ENCODE data around the gene JUND.
A peak's percentile ranks its signal among the peaks of the same experiment; 100 is the strongest.

Gene JUND

DNA sequence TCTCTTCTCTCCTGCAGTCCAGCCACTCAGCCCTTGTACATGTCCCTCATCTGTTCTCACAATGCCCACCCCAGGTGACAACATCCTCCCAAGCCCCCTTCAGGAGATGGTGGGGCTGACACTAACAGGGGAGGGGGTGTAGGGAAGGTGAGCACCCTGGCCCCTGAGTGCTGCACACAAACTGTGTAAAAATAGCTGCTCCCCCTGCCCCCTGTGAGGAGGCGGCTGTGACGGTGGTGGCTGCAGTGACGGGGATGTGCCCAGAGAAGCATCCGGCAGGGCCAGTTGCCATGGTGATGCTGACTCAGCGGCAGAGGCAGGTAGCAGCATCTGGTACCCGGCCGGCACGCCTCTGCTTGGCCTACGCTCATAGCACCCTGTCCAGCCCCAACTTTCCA lies 13.0 kb upstream of the JUND start:
- no peaks in the 10 kb centered on the region for H3K36me3 ChIP-seq (ENCODE audit: control insufficient read depth, insufficient read depth, low read length)
- peak; percentile 57 for DNase-seq
- no peak overlapping the region for H4K8ac ChIP-seq (ENCODE audit: low read depth, low read length)
- H3K27ac ChIP-seq (ENCODE audit: low read depth, low read length): no peak overlapping the region
- H3K18ac ChIP-seq (ENCODE audit: low read length): no peak overlapping the region
- H3K4me3 ChIP-seq (ENCODE audit: low read length): no peak overlapping the region
- H3K4ac ChIP-seq (ENCODE audit: low read depth, low read length): no peak overlapping the region
- H3K9ac ChIP-seq (ENCODE audit: low read length): no peak overlapping the region
- WGBS (ENCODE audit: extremely low coverage, insufficient coverage, low lambda C conversion rate): no CpG with 5 or more reads among the region's 9 CpGs
- H3K79me1 ChIP-seq (ENCODE audit: low read length): no peaks in the 10 kb centered on the region
- H3K56ac ChIP-seq (ENCODE audit: low read length): peak overlapping the region; percentile 57
- no peak overlapping the region for H3K4me2 ChIP-seq (ENCODE audit: low read length)
- H3K27me3 ChIP-seq (ENCODE audit: insufficient read depth, low read length, poor library complexity): no peaks in the 10 kb centered on the region
- no peak overlapping the region for H2BK5ac ChIP-seq (ENCODE audit: low read length)
- H4K5ac ChIP-seq (ENCODE audit: low read length): no peak overlapping the region
- no peaks in the 10 kb centered on the region for H3K79me2 ChIP-seq (ENCODE audit: control insufficient read depth, insufficient read depth, low read length)
- H2AK5ac ChIP-seq (ENCODE audit: low read length): peak overlapping the region; percentile 48
- no peak overlapping the region for H3K23ac ChIP-seq (ENCODE audit: low read length)
- H3K4me1 ChIP-seq (ENCODE audit: control insufficient read depth, low read depth, low read length): peaks cover 5% of the 10 kb centered on the region
- no peak overlapping the region for H2BK15ac ChIP-seq (replicated peaks; ENCODE audit: low read depth)
- no peak overlapping the region for H2BK120ac ChIP-seq (ENCODE audit: low read depth, low read length)

DNA sequence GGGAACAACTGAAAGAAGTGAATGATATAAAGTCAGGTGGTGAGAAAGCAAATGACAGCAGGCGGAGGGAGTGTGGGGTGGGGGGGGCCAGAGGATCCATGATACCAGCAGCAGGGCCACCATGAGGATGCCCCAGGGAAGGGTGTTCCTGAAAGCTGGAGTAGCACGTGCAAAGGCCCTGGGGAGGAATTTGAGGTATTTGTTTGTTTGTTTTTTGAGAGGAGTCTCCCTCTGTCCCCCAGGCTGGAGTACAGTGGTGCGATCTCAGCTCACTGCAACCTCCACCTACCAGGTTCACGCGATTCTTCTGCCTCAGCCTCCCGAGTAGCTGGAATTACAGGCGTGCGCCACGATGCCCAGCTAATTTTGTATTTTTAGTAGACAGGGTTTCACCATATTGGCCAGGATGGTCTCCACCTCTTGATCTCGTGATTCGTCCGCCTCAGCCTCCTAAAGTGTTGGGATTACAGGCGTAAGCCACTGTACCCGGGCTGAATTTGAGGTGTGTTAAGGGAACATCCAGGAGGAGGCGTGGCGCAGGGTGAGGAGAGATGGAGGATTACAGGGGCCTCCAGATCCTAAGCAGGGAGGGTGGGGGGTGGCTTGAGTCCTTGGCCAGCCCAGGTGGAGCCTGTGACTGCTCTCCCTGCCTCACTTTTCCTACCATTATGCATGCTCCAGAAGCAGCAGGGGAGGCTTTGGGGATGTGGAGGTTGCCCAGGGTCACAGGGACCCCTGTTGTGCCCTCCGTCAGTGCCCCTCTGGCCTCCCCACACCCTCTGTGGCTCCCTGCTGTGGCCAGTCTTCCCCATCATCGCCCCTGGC lies 12.4 kb upstream of the JUND start:
- Histone ChIP-seq H2AK5ac (ENCODE audit: low read length) (peak overlapping the region; percentile 48), H3K79me1 (ENCODE audit: low read length) (no peaks in the 10 kb centered on the region), H2BK120ac (ENCODE audit: low read depth, low read length) (no peak overlapping the region), H2BK5ac (ENCODE audit: low read length) (peak overlapping the region; percentile 4), H3K79me2 (ENCODE audit: control insufficient read depth, insufficient read depth, low read length) (no peaks in the 10 kb centered on the region), H3K23ac (ENCODE audit: low read length) (no peak overlapping the region), H3K18ac (ENCODE audit: low read length) (peak overlapping the region; percentile 42), H2BK15ac (replicated peaks; ENCODE audit: low read depth) (no peak overlapping the region), H3K4me1 (ENCODE audit: control insufficient read depth, low read depth, low read length) (peaks cover 5% of the 10 kb centered on the region), H3K4me2 (ENCODE audit: low read length) (no peak overlapping the region), H3K4me3 (ENCODE audit: low read length) (no peak overlapping the region), H4K8ac (ENCODE audit: low read depth, low read length) (no peak overlapping the region), H4K5ac (ENCODE audit: low read length) (no peak overlapping the region), H3K36me3 (ENCODE audit: control insufficient read depth, insufficient read depth, low read length) (no peaks in the 10 kb centered on the region), H3K9ac (ENCODE audit: low read length) (peak overlapping the region; percentile 58), H3K27ac (ENCODE audit: low read depth, low read length) (peak overlapping the region; percentile 90), H3K4ac (ENCODE audit: low read depth, low read length) (no peak overlapping the region), H3K27me3 (ENCODE audit: insufficient read depth, low read length, poor library complexity) (no peaks in the 10 kb centered on the region), H3K56ac (ENCODE audit: low read length) (peak overlapping the region; percentile 57)
- peak; percentile 42 for DNase-seq
- WGBS (ENCODE audit: extremely low coverage, insufficient coverage, low lambda C conversion rate): no CpG with 5 or more reads among the region's 18 CpGs

DNA sequence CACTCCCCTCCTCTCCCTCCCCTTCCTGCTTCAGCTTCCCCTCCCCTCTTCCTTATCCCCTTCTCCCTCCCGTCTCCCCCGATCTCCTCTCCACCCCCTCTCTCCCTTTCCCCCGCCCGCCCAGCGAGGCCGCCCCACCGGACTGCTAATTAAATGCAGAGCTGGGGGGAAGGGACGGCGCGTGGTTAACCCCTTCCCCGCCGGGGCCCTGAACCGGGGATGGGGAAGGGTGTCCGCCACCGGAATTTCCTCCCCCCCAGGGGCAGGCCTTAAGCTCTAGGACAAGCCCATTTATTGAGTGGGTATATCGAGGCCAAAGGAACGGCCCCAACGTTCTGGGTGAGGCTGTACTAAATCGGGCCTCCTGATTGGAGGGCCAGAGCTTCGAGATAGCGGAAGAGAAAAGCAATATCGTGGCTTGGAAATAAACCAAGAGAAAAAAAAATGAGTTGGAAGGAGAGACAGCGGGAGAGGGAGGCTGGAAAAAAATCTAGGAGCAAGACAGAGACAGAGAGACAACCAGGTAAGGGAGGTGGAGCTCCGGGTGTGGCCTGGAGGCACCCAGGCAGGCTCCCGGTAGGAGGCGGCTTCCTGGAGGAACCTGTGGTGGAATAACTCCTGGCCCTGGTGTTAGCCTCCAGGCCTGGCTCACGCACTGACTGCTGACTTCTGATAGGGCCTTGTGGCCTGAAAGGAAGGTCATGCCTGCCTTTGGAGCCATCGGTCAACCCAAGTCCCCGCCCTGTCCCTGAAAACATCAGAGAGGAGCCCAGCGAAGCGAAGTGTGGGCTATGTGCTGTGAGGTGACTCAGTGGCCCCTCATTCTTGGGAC lies 11.6 kb upstream of the JUND start:
- Histone ChIP-seq H3K4me2 (ENCODE audit: low read length) (peak overlapping the region; percentile 70), H3K18ac (ENCODE audit: low read length) (peak overlapping the region; percentile 42), H3K4me3 (ENCODE audit: low read length) (peak overlapping the region; percentile 25), H3K27me3 (ENCODE audit: insufficient read depth, low read length, poor library complexity) (no peaks in the 10 kb centered on the region), H4K5ac (ENCODE audit: low read length) (no peak overlapping the region), H2BK15ac (replicated peaks; ENCODE audit: low read depth) (no peak overlapping the region), H3K4ac (ENCODE audit: low read depth, low read length) (no peak overlapping the region), H3K23ac (ENCODE audit: low read length) (no peak overlapping the region), H3K79me2 (ENCODE audit: control insufficient read depth, insufficient read depth, low read length) (no peaks in the 10 kb centered on the region), H3K9ac (ENCODE audit: low read length) (peak overlapping the region; percentile 85), H4K8ac (ENCODE audit: low read depth, low read length) (no peak overlapping the region), H2AK5ac (ENCODE audit: low read length) (no peak overlapping the region), H3K36me3 (ENCODE audit: control insufficient read depth, insufficient read depth, low read length) (no peaks in the 10 kb centered on the region), H3K56ac (ENCODE audit: low read length) (peak overlapping the region; percentile 81), H2BK5ac (ENCODE audit: low read length) (peak overlapping the region; percentile 4), H2BK120ac (ENCODE audit: low read depth, low read length) (peak overlapping the region; percentile 52), H3K27ac (ENCODE audit: low read depth, low read length) (peak overlapping the region; percentile 99), H3K4me1 (ENCODE audit: control insufficient read depth, low read depth, low read length) (peaks cover 9% of the 10 kb centered on the region), H3K79me1 (ENCODE audit: low read length) (no peaks in the 10 kb centered on the region)
- DNase-seq: peak; percentile 98
- WGBS (ENCODE audit: extremely low coverage, insufficient coverage, low lambda C conversion rate): no CpG with 5 or more reads among the region's 31 CpGs

DNA sequence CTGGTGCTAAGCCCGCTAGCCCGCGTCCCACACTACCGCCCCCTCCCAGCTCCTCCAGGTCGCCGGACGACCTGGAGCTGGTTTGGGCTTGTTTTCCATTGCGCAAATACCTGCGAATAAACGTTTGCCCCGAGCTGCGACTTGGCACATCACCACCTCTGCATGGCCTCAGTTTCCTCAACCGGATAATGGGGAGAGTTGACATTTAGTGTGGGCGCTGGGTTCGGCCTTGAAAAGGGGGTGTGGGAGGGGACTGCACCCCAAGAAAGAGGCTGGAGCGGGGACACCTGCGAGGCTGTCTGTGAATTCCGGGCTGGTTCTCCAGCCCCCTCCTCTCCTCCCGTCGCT lies 11.0 kb upstream of the JUND start:
- H3K27me3 ChIP-seq (ENCODE audit: insufficient read depth, low read length, poor library complexity): no peaks in the 10 kb centered on the region
- H3K9ac ChIP-seq (ENCODE audit: low read length): peak overlapping the region; percentile 85
- peaks cover 10% of the 10 kb centered on the region for H3K4me1 ChIP-seq (ENCODE audit: control insufficient read depth, low read depth, low read length)
- H3K18ac ChIP-seq (ENCODE audit: low read length): peak overlapping the region; percentile 19
- no peaks in the 10 kb centered on the region for H3K79me2 ChIP-seq (ENCODE audit: control insufficient read depth, insufficient read depth, low read length)
- peak; percentile 94 for DNase-seq
- peak overlapping the region; percentile 23 for H3K4ac ChIP-seq (ENCODE audit: low read depth, low read length)
- H3K79me1 ChIP-seq (ENCODE audit: low read length): no peaks in the 10 kb centered on the region
- peak overlapping the region; percentile 99 for H3K27ac ChIP-seq (ENCODE audit: low read depth, low read length)
- no peak overlapping the region for H4K5ac ChIP-seq (ENCODE audit: low read length)
- peak overlapping the region; percentile 70 for H3K4me2 ChIP-seq (ENCODE audit: low read length)
- no peak overlapping the region for H3K23ac ChIP-seq (ENCODE audit: low read length)
- no peaks in the 10 kb centered on the region for H3K36me3 ChIP-seq (ENCODE audit: control insufficient read depth, insufficient read depth, low read length)
- H2AK5ac ChIP-seq (ENCODE audit: low read length): no peak overlapping the region
- H3K4me3 ChIP-seq (ENCODE audit: low read length): peak overlapping the region; percentile 25
- peak overlapping the region; percentile 88 for H2BK15ac ChIP-seq (replicated peaks; ENCODE audit: low read depth)
- WGBS (ENCODE audit: extremely low coverage, insufficient coverage, low lambda C conversion rate): no CpG with 5 or more reads among the region's 20 CpGs
- peak overlapping the region; percentile 81 for H3K56ac ChIP-seq (ENCODE audit: low read length)
- peak overlapping the region; percentile 41 for H4K8ac ChIP-seq (ENCODE audit: low read depth, low read length)
- H2BK120ac ChIP-seq (ENCODE audit: low read depth, low read length): peak overlapping the region; percentile 88
- peak overlapping the region; percentile 37 for H2BK5ac ChIP-seq (ENCODE audit: low read length)

DNA sequence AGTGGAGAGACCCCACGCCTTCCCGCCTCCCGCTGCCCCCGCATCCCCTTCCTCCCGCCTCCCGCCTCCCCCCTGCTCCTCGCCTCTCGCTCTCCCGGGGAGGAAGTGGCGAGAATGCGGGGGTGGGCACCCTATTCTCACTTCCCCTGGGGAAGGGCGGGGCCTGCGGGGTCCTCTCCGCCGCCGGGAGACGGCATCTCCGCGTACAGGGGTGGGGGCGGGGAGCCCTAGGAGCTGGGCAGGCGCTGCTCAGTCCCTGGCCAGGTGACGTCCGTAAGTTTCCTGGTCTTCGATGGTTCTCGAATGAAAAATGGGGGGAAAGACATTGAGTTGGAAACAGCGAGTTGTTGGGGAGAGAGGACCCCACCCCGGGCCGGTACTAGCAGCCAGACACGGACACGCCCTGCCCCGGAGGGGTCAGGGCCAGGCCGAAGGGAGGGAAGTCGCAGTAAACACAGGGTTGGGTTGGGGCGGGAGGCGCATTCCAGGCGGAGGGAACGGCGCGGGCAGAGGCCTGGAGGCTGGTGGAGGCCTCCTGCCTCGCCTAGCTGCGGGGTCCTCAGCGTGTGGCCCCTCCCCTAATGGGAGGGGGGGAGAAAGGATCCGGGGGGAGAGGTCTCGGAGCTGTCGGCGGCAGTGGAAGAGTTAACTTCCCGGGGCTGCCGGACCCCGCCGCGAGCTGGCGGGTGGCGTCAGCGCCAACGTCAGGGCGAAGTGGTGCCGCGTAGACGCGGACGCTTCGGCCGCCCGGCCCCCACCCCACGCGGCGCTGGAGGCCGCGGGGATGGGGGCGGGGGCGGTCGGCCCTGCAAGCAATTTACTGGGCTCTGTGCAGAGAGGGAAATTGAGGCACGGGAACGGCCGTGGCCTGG lies 10.4 kb upstream of the JUND start:
- Histone ChIP-seq H4K5ac (ENCODE audit: low read length) (peak overlapping the region; percentile 40), H3K4ac (ENCODE audit: low read depth, low read length) (peak overlapping the region; percentile 23), H3K23ac (ENCODE audit: low read length) (peak overlapping the region; percentile 81), H2AK5ac (ENCODE audit: low read length) (no peak overlapping the region), H3K27me3 (ENCODE audit: insufficient read depth, low read length, poor library complexity) (no peaks in the 10 kb centered on the region), H3K79me1 (ENCODE audit: low read length) (no peaks in the 10 kb centered on the region), H2BK15ac (replicated peaks; ENCODE audit: low read depth) (peak overlapping the region; percentile 88), H2BK5ac (ENCODE audit: low read length) (peak overlapping the region; percentile 98), H3K27ac (ENCODE audit: low read depth, low read length) (peak overlapping the region; percentile 99), H3K4me1 (ENCODE audit: control insufficient read depth, low read depth, low read length) (peaks cover 10% of the 10 kb centered on the region), H3K79me2 (ENCODE audit: control insufficient read depth, insufficient read depth, low read length) (no peaks in the 10 kb centered on the region), H4K8ac (ENCODE audit: low read depth, low read length) (peak overlapping the region; percentile 41), H3K9ac (ENCODE audit: low read length) (peak overlapping the region; percentile 85), H3K56ac (ENCODE audit: low read length) (peak overlapping the region; percentile 81), H3K4me3 (ENCODE audit: low read length) (peak overlapping the region; percentile 47), H2BK120ac (ENCODE audit: low read depth, low read length) (peak overlapping the region; percentile 88), H3K4me2 (ENCODE audit: low read length) (peak overlapping the region; percentile 70), H3K36me3 (ENCODE audit: control insufficient read depth, insufficient read depth, low read length) (no peaks in the 10 kb centered on the region), H3K18ac (ENCODE audit: low read length) (peak overlapping the region; percentile 19)
- DNase-seq: peak; percentile 94
- WGBS (ENCODE audit: extremely low coverage, insufficient coverage, low lambda C conversion rate): no CpG with 5 or more reads among the region's 75 CpGs
